GM19438 (cell line): ENCODE data around the gene CDK10.
"Not testable (repeated sequence)": the region's sequence is repeated elsewhere in the genome, so short reads cannot be mapped to it uniquely, and the experiment has no call there.

ENCODE experiments used
- ATAC-seq: cut with Tn5 transposase; IDR thresholded peaks from one replicate; pipeline ENCODE4 v1.9.1; 2021; ENCODE audit warnings: low read depth; ENCODE audit not compliant: unreplicated experiment

CDK10 gene

DNA sequence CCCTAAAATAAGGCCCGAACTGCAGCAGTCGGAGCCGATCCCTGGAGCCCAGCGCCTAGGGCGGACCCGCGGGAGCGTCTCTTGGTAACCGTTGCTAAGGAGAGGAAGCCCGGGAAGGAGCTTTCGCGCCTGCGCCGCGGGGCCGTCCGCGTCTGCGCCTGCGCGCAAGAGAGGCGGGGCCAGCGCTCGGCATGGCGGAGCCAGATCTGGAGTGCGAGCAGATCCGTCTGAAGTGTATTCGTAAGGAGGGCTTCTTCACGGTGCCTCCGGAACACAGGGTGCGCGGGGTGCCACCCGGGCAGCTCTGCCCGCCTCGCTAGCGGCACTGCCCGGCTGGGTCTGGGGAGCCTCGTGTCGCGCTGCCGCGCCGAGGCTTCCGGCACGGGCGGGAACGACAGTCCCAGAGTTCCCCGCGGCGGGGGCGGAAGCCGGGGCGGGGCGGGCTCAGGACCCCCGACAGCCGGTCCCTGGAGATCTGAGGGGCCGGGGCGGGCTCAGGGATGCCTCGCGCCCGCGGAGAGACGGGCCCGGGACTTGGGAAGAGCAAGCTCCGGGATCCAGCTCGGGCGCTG, at the start of gene CDK10:
Gene CDK10 (plus strand): TSS at position 170 of the 572 bp plus-strand sequence. CDS start 22 bp downstream, at position 192.
- peak; percentile 85 for ATAC-seq

GRCh38 chr16:89637379-89637778, 49.1 kb upstream of the CDK10 start:
- no peak for ATAC-seq

DNA sequence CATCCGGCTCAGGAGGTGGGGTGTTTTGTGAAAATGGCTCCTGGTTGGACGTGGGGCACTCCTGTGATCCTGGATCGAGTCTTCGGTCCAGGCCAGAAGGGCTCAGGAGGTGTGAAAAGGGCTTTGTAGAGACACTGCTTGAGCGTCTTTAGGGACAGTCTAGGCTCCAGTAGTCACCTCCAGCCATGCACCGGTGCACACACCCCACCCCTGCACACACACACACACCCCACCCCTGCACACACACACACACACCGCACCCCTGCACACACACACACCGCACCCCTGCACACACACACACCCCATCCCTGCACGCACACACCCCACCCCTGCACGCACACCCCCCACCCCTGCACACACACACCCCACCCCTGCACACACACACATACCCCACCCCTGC, 48.0 kb upstream of the CDK10 start:
- ATAC-seq: no peak

- ATAC-seq: no peak
Measured at GRCh38 chr16:89639385-89639784, 47.1 kb upstream of the CDK10 start.

- no peak for ATAC-seq
Measured at GRCh38 chr16:89641458-89642119, 44.9 kb upstream of the CDK10 start.

- ATAC-seq: no peak
Measured at GRCh38 chr16:89642574-89642973, 43.9 kb upstream of the CDK10 start.

DNA sequence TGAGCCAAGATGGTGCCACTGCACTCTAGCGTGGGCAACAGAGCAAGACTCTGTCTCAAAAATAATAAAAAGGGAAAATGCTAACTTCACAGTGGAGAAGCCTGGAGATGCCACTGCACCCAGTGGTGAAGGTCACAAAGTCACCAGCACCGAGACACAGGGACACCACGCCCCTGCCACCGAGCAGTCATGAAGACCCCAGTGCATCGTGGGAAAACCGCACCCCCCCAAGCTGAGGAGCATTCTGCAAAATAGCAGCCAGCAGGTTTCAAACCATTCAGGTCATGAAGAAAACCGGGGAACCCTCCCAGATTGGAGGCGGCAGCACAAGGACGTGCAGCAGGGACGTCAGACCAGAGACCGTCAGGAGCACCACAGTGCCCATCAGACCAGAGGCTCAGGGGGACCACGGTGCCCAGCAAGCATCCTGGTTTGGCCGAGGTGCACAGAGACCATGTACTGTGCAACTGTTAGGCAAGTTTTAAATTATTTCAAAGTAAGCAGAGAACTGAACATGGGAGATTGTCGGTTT, 42.7 kb upstream of the CDK10 start:
- ATAC-seq: no peak

DNA sequence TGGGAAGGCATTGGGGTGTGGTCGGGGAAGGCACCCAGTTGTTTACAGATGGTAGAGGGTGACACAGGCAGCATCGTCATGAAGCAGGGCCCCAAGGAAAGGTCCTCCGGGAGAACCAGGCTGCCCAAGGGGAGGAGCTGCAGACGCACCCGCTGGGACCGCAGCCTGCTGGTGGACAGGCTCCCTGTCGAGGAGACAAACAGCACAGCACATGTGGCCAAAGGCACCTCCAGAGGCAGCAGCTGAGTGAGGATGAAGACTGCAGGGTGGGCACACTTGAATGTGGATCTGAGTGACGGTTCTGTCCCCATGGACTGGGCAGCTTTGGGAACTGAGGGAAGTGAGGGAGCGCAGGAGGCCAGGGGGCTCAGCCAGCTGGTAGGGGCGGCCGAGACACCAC, 41.4 kb upstream of the CDK10 start:
- ATAC-seq: no peak

DNA sequence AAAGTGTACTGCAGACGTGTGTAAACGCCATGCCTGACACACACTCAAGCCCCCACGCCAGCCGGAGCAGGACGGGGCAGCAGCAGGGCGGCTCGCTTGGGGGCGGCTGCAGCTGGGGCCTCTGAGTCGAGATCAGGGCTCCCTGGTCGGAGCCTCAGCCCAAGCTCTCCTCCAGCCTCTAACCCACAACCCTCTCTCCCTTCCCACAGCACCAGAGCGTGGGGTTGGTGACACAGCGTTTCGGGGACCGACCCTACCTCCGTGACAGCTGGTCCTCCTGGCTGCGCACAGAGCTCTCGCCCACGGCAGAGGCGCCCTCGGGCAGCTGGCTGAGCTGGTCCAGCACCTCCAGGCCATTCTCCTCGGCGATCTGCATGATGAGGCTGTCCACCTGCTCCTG, 40.2 kb upstream of the CDK10 start:
- ATAC-seq: no peak

DNA sequence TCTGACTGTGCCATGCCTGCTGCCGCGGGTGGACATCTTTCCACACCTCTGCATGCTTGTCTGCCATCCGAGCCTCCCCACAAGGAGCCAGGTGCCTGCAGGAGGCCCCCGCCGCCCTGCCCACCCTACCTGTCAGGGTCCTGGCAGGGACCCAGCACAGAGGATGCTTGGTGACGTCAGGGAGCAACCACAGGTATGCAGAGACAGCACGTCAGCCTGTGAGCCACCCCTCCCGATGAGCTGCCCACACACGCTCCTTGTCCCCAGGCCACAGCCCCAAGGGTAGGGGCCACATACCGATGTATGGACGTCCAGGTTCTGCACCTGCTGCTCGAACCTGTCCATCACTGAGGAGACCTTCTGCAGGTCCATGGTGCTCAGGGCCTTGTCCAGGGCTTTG, 39.6 kb upstream of the CDK10 start:
- ATAC-seq: no peak

GRCh38 chr16:89651584-89651983, 34.9 kb upstream of the CDK10 start:
- ATAC-seq: no peak

DNA sequence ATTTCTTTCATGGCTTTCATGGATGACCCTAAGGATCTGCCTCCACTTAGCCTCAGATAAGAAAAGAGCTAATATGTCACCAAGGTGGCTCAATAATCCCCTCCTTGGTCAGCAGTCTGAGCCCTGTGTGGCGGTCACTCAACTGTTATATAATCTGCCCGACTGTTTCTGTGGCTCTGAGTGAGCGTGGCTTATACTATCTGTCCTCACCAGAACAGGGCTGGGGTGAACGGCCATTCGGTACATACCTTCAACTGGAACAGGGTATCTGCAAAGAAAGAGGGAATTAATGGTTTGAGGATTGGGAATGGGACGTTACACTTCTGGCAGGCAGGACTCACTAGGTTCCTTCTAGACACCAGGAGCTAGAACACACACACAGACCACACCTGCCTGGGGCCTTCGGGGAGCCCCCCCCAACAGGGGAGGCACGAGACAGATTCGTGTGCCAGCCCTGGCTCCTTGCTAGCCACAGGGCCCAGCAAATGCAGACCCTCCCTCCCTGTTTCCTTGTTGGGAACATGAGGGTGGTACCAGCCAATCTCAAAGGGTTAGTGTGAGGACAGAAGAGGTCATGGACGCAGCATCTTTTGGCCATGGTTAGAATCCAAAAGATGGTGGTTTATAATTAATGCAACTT, 32.7 kb upstream of the CDK10 start:
- ATAC-seq: no peak

- no peak for ATAC-seq
Measured at GRCh38 chr16:89655062-89655643, 31.3 kb upstream of the CDK10 start.

DNA sequence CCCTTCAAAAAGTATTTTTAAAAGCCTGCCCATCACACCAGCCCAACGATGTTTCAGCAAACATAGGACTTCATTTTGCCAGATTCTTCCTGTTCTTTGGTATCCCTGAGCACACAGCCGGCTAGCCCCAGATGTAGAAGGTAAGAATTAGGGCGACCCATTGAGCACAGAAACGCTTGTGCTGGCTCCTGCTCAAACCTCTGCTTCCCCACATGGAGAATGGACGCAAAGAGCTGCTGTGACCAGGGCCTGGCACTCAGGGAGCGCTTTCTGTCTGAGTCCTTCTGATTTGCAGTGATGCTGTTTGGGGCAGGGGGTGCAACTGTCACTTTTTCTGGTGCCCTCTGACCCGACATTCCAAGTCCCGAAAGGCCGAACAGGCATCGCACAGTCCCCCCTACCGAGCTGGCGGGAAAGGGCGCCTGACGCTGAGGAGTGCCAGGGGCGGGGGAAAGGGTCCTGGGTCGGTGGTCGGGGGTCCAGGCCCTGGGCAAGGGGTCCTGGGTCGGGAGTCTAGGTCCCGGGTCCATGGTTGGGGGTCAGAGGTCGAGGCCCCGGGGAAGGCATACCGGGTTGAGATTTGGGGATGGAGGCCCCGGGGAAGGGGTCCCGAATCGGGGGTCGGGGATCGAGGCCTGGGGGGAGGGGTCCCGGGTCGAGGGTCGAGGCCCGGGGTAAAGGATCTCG, 29.9 kb upstream of the CDK10 start:
- no peak for ATAC-seq

GRCh38 chr16:89657442-89658220, 28.9 kb upstream of the CDK10 start, which contains the start of the genes CHMP1A and SPATA33:
TSS of gene CHMP1A (minus strand) at chr16:89657708. CDS start at chr16:89657588, 120 bp downstream.
TSS of gene SPATA33 (plus strand) at chr16:89657836. CDS start at chr16:89657912, 76 bp downstream.
- ATAC-seq: peak; percentile 88

- ATAC-seq: no peak
Measured at GRCh38 chr16:89658221-89658879, 28.1 kb upstream of the CDK10 start.

DNA sequence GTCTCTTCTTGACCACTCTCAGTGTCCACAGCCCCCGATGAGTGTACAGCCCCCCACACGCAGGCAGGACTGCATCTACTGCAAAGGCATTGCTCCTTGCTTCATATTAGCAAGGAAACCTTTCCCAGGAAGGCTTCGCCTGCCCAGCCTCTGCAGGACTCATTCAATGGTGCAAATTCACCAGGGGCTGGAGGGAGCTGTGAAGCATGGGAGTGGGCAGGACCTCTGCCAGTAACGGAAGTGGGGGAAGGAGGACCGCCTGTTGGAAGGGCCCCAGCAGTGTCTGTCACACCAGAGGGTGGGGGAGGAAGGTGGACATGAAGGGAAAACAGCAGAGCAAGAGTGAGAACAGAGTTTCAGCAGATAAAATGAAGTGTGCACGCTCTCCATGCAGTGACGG, 26.3 kb upstream of the CDK10 start:
- no peak for ATAC-seq

DNA sequence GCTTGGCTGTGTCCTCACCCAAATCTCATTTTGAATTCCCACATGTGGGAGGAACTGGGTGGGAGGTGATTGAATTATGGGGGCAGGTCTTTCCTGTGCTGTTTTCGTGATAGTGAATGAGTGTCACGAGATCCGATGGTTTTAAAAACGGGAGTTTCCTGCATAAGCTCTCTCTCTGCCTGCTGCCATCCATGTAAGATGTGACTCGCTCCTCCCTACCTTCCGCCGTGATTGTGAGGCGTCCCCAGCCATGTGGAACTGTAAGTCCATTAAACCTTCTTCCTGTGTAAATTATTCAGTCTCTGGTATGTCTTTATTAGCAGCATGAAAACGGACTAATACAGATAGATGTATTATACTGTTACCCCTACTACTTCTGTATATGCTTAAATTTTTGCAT, 25.3 kb upstream of the CDK10 start:
- ATAC-seq: no peak

GRCh38 chr16:89664238-89664637, 22.3 kb upstream of the CDK10 start:
- not testable (repeated sequence) for ATAC-seq
